Measurements from ENCODE around the gene VCL.
A peak's percentile ranks its signal among the peaks of the same experiment; 100 is the strongest.

VCL gene

DNA sequence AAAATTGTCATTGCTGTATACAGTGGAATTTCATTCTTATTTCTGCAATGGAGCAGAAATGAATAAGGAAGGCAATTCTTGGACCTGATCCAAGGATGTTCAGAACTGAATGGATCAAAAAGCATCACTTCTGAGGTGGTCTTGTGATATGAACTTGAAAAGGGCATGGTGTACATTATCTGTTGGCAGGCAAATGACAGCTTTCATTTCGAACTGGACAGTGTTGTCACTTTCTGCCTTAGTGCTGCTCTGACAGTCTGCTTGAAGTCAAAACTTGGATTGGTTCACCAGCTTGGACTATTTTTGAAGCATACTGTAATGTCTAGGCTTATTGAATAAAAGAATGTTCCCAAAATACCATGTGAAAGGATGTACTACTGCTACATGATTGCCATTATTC, 52.0 kb downstream of the VCL start:
- no peak for DNase-seq (ENCODE audit: low read depth)
- TF ChIP-seq, protein P1, sequence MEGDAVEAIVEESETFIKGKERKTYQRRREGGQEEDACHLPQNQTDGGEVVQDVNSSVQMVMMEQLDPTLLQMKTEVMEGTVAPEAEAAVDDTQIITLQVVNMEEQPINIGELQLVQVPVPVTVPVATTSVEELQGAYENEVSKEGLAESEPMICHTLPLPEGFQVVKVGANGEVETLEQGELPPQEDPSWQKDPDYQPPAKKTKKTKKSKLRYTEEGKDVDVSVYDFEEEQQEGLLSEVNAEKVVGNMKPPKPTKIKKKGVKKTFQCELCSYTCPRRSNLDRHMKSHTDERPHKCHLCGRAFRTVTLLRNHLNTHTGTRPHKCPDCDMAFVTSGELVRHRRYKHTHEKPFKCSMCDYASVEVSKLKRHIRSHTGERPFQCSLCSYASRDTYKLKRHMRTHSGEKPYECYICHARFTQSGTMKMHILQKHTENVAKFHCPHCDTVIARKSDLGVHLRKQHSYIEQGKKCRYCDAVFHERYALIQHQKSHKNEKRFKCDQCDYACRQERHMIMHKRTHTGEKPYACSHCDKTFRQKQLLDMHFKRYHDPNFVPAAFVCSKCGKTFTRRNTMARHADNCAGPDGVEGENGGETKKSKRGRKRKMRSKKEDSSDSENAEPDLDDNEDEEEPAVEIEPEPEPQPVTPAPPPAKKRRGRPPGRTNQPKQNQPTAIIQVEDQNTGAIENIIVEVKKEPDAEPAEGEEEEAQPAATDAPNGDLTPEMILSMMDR (conservative IDR thresholded peaks at IDR 0.05; ENCODE audit: control insufficient read depth, insufficient read depth, low read depth, low read length): no peak
- no peak overlapping the region for H3K4me3 ChIP-seq (ENCODE audit: control insufficient read depth, low read depth, low read length)

DNA sequence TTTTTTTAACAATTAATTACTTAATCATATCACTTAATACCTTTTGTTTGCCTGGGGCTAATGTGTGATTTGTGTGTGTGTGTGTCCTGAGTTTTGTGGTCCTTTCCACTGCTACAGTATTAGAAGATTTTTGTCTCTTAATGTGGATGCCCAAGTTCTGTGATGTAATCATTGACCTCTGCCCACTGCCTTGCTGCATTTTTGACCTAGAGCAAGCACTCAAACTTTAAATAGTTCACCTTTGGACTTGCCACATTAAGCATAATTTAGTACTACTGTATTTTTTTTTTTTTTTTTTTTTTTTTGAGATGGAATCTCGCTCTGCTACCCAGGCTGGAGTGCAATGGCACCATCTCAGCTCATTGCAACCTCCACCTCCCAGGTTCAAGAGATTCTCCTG, 52.7 kb downstream of the VCL start:
- H3K4me3 ChIP-seq (ENCODE audit: control insufficient read depth, low read depth, low read length): no peak overlapping the region
- DNase-seq (ENCODE audit: low read depth): no peak
- TF ChIP-seq, protein P1 (conservative IDR thresholded peaks at IDR 0.05; ENCODE audit: control insufficient read depth, insufficient read depth, low read depth, low read length): no peak

DNA sequence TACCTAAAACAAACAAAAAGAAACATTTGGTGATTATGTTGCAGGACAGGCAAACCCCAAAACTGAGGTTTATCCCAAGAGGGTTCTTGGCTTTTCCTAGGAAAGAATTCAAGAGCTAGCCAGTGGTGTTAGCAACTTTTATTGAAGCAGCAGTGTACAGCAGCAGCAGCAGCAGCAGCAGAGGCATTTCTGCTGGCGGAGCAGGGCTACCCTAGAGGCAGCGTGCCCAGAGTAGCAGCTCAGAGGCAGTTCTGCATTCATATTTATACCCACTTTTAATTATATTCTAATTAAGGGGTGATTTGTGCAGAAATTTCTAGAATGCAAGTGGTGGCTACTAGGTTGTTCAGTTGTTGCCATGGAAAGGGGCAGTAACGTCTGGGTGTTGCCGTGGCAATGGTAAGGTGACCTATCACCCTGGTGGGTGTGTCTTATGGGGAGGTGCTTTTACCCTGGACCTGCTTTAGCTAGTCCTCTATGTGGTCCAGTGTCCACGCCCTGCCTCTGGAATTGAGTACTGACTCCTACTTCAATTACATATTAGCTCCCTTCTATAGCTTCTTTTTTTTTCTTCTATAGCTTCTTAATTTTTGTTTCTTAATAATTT, 53.9 kb downstream of the VCL start:
- TF ChIP-seq, protein P1 (conservative IDR thresholded peaks at IDR 0.05; ENCODE audit: control insufficient read depth, insufficient read depth, low read depth, low read length): no peak
- no peak overlapping the region for H3K4me3 ChIP-seq (ENCODE audit: control insufficient read depth, low read depth, low read length)
- no peak for DNase-seq (ENCODE audit: low read depth)

DNA sequence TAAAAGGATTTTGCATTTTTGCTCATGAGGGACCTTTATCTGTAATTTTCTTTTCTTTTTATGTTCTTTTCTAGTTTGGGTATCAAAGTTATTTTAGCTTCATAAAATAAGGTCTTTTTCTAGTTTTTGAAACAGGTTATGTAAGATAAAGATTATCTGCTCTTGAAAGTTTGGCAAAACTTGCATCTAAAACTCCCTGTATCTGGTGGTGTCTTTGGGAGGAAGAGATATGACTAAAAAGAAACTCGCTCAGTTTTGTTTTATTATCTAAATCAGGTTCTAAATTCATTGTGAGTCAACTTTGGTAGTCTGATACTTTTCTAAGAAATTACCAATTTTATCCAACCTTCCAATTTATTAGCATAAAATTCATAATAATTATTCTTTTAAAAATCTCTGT, 55.1 kb downstream of the VCL start:
- no peak for DNase-seq (ENCODE audit: low read depth)
- no peak overlapping the region for H3K4me3 ChIP-seq (ENCODE audit: control insufficient read depth, low read depth, low read length)
- TF ChIP-seq, protein P1 (conservative IDR thresholded peaks at IDR 0.05; ENCODE audit: control insufficient read depth, insufficient read depth, low read depth, low read length): no peak

DNA sequence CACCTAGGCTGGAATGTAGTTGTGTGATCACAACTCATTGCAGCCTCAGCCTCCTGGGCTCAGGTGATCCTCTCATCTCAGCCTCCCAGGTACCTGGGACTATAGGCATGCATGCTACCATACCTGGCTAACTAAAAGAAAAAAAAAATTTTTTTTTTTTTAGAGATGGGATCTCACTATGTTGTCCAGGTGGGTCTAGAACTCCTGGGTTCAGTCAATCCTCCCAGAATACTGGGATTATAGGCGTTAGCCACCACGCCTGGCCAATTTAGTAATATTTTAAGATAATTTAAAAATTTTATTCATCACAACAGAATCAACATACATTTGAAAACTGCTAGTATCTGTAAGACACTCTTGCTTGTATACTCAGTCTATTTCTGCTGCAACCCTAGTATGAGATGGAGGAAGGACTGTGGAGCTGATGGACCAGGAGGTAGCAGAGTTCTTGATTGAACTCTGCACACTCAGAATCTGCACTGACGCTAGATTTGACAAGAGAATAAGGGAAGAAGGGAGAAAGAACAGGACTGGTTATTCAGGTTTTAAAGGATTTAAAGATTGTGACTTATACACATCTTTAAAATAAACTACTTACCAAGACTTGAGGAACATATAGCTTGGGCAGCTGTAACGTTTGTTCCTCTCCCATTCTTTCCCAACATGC, 57.6 kb downstream of the VCL start:
- no peak overlapping the region for H3K4me3 ChIP-seq (ENCODE audit: control insufficient read depth, low read depth, low read length)
- no peak for DNase-seq (ENCODE audit: low read depth)
- TF ChIP-seq, protein P1 (conservative IDR thresholded peaks at IDR 0.05; ENCODE audit: control insufficient read depth, insufficient read depth, low read depth, low read length): no peak

DNA sequence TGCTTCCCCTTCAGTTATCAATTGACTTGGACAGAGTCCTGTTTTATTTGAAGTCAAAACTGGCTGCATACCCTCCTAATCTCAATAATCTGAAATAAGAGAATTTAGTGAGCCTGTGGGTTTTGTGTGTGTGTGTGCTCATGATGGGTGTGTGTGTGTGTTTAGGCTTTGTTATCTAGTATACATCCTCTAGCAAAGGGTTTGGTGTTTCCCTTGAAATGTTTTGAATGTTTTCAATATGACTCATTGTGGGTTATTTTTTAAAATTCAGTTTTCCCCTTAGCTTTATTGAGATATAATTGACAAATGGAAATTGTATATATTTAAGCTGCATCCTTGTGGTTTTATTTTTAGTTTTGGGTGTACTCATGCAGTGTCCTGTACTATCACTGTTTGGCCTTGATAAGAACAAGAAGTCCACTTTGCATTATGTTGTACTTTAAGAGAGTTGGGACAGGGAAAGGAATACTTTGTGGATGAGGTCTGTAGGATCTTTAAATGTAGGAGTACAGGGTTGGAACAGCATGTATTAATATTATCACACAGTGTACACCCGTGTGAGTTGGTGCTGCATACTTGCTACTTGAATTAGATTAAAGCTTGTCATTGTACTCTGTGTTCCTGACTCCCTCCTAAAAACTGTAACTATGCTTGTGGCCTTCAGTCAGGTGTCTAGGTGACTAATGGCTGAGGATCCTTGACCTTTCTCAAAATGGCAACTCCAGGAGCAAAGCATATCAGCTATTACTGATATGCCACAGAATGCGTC, 58.3 kb downstream of the VCL start:
- H3K4me3 ChIP-seq (ENCODE audit: control insufficient read depth, low read depth, low read length): no peak overlapping the region
- DNase-seq (ENCODE audit: low read depth): peak; percentile 59
- TF ChIP-seq, protein P1 (conservative IDR thresholded peaks at IDR 0.05; ENCODE audit: control insufficient read depth, insufficient read depth, low read depth, low read length): no peak
